ENCODE results near the gene LTF.

DNA sequence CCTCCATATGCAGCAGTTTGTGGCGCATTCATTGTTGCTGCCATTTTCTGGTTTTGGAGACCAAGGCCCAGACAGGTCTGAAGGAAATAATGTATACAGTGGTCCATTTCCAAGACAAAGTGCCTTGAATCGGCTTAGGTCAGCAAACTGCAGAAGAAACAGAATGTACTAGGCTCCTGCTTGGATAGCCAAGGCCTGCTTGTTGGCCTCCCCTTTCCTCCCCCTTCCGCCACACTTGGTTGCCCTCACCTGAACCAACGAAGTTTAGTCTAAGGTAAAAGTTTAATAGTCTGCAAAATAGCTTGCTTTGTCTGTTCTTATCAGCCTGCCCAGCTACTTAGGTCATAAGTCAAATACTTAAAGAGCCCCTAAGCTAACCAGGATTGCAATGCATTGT is 21.1 kb upstream of the LTF start:
- TF ChIP-seq, protein P1, sequence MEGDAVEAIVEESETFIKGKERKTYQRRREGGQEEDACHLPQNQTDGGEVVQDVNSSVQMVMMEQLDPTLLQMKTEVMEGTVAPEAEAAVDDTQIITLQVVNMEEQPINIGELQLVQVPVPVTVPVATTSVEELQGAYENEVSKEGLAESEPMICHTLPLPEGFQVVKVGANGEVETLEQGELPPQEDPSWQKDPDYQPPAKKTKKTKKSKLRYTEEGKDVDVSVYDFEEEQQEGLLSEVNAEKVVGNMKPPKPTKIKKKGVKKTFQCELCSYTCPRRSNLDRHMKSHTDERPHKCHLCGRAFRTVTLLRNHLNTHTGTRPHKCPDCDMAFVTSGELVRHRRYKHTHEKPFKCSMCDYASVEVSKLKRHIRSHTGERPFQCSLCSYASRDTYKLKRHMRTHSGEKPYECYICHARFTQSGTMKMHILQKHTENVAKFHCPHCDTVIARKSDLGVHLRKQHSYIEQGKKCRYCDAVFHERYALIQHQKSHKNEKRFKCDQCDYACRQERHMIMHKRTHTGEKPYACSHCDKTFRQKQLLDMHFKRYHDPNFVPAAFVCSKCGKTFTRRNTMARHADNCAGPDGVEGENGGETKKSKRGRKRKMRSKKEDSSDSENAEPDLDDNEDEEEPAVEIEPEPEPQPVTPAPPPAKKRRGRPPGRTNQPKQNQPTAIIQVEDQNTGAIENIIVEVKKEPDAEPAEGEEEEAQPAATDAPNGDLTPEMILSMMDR (tag by site-specific recombination; IDR thresholded peaks at IDR 0.05) = no peak
- TF ChIP-seq, protein P2, sequence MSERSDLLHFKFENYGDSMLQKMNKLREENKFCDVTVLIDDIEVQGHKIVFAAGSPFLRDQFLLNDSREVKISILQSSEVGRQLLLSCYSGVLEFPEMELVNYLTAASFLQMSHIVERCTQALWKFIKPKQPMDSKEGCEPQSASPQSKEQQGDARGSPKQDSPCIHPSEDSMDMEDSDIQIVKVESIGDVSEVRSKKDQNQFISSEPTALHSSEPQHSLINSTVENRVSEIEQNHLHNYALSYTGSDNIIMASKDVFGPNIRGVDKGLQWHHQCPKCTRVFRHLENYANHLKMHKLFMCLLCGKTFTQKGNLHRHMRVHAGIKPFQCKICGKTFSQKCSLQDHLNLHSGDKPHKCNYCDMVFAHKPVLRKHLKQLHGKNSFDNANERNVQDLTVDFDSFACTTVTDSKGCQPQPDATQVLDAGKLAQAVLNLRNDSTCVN (tag by site-specific recombination; optimal IDR thresholded peaks at IDR 0.05) = no peak
